MM.1S (cell line): ENCODE data around the gene FARP1.

Source experiments
- EZH2phosphoT487 ChIP-seq: fragments of 300-600 bp; sonication (generic); IDR thresholded peaks from 2 replicates; pipeline ENCODE4 v1.6.1; 2018; ENCODE audit warnings: antibody characterized with exemption, low read length
- TF ChIP-seq, protein P1 (sequence below): fragments of 300-600 bp; sonication (generic); IDR thresholded peaks from 2 replicates; pipeline ENCODE4 v1.5.1; 2016; ENCODE audit warnings: antibody characterized with exemption, low read length, mixed read lengths

DNA sequence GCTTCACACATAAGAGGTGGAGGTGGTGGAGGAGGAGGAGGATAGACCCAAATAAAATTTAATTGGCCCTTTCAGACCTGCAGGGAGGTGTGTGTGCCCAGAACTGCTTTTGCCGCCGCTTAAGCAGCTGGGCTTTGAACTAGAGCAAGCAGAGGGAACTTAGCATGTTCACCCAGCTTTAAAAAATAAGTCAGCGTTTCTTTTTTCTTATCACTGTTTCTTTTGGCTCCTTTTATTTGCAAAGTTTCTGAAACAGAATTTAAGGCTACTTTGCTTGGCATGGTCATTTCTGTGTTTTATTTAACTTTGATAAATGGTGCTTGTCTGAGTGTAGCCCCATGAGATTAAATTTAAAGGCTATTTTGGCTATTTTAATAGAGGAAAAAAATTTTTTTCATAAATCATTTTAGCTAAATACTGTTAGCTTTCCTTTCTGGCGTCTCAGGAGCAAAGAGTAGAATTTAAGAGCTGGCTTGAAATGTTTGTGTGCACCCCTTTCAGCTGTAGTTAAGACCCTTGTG, 77.4 kb downstream of the FARP1 start:
- TF ChIP-seq, protein P1, sequence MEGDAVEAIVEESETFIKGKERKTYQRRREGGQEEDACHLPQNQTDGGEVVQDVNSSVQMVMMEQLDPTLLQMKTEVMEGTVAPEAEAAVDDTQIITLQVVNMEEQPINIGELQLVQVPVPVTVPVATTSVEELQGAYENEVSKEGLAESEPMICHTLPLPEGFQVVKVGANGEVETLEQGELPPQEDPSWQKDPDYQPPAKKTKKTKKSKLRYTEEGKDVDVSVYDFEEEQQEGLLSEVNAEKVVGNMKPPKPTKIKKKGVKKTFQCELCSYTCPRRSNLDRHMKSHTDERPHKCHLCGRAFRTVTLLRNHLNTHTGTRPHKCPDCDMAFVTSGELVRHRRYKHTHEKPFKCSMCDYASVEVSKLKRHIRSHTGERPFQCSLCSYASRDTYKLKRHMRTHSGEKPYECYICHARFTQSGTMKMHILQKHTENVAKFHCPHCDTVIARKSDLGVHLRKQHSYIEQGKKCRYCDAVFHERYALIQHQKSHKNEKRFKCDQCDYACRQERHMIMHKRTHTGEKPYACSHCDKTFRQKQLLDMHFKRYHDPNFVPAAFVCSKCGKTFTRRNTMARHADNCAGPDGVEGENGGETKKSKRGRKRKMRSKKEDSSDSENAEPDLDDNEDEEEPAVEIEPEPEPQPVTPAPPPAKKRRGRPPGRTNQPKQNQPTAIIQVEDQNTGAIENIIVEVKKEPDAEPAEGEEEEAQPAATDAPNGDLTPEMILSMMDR = no peak
- no peak for TF ChIP-seq EZH2phosphoT487
